ENCODE results near the gene HYAL2.
"Not testable (repeated sequence)": the region's sequence is repeated elsewhere in the genome, so short reads cannot be mapped to it uniquely, and the experiment has no call there.

DNA sequence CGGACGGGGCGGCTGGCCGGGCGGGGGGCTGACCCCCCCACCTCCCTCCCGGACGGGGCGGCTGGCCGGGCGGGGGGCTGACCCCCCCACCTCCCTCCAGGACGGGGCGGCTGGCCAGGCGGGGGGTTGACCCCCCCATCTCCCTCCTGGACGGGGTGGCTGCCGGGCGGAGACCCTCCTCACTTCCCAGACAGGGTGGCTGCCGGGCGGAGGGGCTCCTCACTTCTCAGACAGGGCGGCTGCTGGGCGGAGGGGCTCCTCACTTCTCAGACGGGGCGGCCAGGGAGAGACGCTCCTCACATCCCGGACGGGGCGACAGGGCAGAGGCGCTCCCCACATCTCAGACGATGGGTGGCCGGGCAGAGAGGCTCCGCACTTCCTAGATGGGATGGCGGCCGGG, 10.5 kb downstream of the HYAL2 start:
- TF ChIP-seq, protein P1, sequence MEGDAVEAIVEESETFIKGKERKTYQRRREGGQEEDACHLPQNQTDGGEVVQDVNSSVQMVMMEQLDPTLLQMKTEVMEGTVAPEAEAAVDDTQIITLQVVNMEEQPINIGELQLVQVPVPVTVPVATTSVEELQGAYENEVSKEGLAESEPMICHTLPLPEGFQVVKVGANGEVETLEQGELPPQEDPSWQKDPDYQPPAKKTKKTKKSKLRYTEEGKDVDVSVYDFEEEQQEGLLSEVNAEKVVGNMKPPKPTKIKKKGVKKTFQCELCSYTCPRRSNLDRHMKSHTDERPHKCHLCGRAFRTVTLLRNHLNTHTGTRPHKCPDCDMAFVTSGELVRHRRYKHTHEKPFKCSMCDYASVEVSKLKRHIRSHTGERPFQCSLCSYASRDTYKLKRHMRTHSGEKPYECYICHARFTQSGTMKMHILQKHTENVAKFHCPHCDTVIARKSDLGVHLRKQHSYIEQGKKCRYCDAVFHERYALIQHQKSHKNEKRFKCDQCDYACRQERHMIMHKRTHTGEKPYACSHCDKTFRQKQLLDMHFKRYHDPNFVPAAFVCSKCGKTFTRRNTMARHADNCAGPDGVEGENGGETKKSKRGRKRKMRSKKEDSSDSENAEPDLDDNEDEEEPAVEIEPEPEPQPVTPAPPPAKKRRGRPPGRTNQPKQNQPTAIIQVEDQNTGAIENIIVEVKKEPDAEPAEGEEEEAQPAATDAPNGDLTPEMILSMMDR (IDR thresholded peaks at IDR 0.05; ENCODE audit: borderline replicate concordance, extremely low read depth, low read length, poor library complexity, severe bottlenecking), result not testable (repeated sequence)
- TF ChIP-seq EZH2 (IDR thresholded peaks at IDR 0.05; ENCODE audit: borderline replicate concordance, low read depth, low read length, severe bottlenecking), result not testable (repeated sequence)
